ENCODE results near the gene ENPP1.

DNA sequence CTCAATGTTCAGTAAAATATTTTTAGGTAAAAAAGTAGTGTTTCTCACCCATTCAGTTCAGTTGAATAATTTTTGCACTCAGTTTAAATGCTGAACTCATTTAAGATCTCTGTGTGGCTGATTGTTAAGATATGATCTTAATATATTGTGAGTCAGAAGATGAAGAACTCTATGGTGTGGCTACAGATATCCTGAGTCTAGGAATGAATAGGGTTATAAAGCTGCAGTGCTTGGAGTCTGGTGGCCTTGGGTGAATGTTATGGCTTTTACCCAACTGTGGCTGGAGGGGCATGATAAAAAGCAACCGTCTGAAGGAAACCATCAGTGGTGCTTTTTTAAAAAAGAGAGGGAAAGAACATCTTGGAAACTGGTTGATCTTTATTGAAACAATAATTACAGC is 77.4 kb downstream of the ENPP1 start:
- TF ChIP-seq, protein P1, sequence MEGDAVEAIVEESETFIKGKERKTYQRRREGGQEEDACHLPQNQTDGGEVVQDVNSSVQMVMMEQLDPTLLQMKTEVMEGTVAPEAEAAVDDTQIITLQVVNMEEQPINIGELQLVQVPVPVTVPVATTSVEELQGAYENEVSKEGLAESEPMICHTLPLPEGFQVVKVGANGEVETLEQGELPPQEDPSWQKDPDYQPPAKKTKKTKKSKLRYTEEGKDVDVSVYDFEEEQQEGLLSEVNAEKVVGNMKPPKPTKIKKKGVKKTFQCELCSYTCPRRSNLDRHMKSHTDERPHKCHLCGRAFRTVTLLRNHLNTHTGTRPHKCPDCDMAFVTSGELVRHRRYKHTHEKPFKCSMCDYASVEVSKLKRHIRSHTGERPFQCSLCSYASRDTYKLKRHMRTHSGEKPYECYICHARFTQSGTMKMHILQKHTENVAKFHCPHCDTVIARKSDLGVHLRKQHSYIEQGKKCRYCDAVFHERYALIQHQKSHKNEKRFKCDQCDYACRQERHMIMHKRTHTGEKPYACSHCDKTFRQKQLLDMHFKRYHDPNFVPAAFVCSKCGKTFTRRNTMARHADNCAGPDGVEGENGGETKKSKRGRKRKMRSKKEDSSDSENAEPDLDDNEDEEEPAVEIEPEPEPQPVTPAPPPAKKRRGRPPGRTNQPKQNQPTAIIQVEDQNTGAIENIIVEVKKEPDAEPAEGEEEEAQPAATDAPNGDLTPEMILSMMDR (conservative IDR thresholded peaks at IDR 0.05 in 1 of 2, IDR thresholded peaks at IDR 0.05 in 1 of 2; ENCODE audit: low read depth in 1 of 2, low read length in 2 of 2), result no peak
- TF ChIP-seq EZH2 (IDR thresholded peaks at IDR 0.05; ENCODE audit: low read length, missing control alignments), result no peak
